Measurements from ENCODE around the gene ZGLP1. TPM values are rescaled to one million over a fixed set of nuclear protein-coding genes. Genes with fewer than 3 reads are reported as not detected.

The ZGLP1 gene
- total and polyA plus RNA-seq, 2 of the 13 experiments (the other 11 are each of a cell fraction or from before 2014, with no cell fraction given) = 2.4 to 3.0 TPM

DNA sequence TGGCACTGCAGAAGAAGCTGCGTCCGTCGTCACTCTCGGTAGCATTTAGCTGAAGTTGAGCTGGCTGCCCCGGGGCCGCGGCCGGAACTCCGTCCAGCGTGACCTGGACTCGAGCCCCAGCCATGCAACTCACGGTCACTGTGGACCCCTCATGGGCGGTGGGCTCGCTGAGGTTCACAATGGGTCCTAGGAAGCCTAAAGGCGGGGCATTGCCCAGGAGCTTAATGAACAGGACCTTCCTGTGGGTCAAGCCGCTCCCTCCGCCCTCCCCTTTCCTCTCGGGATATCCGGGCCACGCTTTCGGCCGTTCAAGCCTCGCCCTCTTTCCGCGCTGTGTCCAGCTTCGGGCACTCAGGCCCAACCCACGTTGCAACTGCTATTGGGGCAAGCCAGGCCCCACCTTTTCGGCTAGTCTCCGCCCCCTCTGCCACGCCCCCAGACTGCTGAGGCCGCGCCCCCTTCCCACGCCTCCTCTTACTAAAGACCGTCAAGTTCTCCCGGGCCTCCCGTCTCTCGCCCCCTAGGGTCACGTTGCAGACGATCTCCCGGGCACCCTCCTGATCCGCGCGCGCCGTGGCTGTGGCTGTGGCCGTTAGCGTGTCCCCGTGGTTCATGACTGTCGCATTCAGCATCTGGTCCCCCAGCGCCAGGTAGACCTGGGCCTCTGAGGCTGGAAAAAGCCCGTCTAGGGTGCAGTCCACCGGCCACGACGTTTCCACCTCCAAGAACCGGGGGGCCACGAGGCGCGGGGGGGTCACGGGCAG is 25.2 kb upstream of the ZGLP1 start (continued):
- TF ChIP-seq, protein P1, sequence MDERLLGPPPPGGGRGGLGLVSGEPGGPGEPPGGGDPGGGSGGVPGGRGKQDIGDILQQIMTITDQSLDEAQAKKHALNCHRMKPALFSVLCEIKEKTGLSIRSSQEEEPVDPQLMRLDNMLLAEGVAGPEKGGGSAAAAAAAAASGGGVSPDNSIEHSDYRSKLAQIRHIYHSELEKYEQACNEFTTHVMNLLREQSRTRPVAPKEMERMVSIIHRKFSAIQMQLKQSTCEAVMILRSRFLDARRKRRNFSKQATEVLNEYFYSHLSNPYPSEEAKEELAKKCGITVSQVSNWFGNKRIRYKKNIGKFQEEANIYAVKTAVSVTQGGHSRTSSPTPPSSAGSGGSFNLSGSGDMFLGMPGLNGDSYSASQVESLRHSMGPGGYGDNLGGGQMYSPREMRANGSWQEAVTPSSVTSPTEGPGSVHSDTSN (CRISPR knock-in tag; IDR thresholded peaks at IDR 0.05) = no peak
- no peak for TF ChIP-seq NFATC3 (CRISPR knock-in tag; IDR thresholded peaks at IDR 0.05)
- 0 out of 2 replicates have a peak, but pooled peaks have one; percentile 32 for TF ChIP-seq HDAC2 (CRISPR knock-in tag; IDR thresholded peaks at IDR 0.05)
- TF ChIP-seq ZNF619 (CRISPR knock-in tag; IDR thresholded peaks at IDR 0.05) = no peak
- no peak for TF ChIP-seq NCOA5 (CRISPR knock-in tag; IDR thresholded peaks at IDR 0.05)
- TF ChIP-seq THAP11 (CRISPR knock-in tag; IDR thresholded peaks at IDR 0.05) = peak; percentile 60; the same call in 1 of the 2 replicates
- TF ChIP-seq, protein P2, sequence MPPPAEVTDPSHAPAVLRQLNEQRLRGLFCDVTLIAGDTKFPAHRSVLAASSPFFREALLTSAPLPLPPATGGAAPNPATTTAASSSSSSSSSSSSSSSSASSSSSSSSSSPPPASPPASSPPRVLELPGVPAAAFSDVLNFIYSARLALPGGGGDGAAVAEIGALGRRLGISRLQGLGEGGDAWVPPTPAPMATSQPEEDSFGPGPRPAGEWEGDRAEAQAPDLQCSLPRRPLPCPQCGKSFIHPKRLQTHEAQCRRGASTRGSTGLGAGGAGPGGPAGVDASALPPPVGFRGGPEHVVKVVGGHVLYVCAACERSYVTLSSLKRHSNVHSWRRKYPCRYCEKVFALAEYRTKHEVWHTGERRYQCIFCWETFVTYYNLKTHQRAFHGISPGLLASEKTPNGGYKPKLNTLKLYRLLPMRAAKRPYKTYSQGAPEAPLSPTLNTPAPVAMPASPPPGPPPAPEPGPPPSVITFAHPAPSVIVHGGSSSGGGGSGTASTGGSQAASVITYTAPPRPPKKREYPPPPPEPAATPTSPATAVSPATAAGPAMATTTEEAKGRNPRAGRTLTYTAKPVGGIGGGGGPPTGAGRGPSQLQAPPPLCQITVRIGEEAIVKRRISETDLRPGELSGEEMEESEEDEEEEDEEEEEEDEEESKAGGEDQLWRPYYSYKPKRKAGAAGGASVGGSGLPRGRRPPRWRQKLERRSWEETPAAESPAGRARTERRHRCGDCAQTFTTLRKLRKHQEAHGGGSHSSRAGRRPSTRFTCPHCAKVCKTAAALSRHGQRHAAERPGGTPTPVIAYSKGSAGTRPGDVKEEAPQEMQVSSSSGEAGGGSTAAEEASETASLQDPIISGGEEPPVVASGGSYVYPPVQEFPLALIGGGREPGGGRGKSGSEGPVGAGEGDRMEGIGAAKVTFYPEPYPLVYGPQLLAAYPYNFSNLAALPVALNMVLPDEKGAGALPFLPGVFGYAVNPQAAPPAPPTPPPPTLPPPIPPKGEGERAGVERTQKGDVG (CRISPR knock-in tag; IDR thresholded peaks at IDR 0.05; ENCODE audit: borderline replicate concordance) = peak; percentile 73
- TF ChIP-seq EEA1 (CRISPR knock-in tag; IDR thresholded peaks at IDR 0.05; ENCODE audit: borderline replicate concordance) = peak; percentile 29; the same call in 1 of the 2 replicates
- no peak for TF ChIP-seq NONO (IDR thresholded peaks at IDR 0.05)
- peak; percentile 52; the same call in 1 of the 2 replicates for TF ChIP-seq NONO (CRISPR knock-in tag; conservative IDR thresholded peaks at IDR 0.05)
- TF ChIP-seq BORCS8-MEF2B (CRISPR knock-in tag; IDR thresholded peaks at IDR 0.05) = peak; percentile 50
- TF ChIP-seq, protein P3, sequence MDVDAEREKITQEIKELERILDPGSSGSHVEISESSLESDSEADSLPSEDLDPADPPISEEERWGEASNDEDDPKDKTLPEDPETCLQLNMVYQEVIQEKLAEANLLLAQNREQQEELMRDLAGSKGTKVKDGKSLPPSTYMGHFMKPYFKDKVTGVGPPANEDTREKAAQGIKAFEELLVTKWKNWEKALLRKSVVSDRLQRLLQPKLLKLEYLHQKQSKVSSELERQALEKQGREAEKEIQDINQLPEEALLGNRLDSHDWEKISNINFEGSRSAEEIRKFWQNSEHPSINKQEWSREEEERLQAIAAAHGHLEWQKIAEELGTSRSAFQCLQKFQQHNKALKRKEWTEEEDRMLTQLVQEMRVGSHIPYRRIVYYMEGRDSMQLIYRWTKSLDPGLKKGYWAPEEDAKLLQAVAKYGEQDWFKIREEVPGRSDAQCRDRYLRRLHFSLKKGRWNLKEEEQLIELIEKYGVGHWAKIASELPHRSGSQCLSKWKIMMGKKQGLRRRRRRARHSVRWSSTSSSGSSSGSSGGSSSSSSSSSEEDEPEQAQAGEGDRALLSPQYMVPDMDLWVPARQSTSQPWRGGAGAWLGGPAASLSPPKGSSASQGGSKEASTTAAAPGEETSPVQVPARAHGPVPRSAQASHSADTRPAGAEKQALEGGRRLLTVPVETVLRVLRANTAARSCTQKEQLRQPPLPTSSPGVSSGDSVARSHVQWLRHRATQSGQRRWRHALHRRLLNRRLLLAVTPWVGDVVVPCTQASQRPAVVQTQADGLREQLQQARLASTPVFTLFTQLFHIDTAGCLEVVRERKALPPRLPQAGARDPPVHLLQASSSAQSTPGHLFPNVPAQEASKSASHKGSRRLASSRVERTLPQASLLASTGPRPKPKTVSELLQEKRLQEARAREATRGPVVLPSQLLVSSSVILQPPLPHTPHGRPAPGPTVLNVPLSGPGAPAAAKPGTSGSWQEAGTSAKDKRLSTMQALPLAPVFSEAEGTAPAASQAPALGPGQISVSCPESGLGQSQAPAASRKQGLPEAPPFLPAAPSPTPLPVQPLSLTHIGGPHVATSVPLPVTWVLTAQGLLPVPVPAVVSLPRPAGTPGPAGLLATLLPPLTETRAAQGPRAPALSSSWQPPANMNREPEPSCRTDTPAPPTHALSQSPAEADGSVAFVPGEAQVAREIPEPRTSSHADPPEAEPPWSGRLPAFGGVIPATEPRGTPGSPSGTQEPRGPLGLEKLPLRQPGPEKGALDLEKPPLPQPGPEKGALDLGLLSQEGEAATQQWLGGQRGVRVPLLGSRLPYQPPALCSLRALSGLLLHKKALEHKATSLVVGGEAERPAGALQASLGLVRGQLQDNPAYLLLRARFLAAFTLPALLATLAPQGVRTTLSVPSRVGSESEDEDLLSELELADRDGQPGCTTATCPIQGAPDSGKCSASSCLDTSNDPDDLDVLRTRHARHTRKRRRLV (CRISPR knock-in tag; IDR thresholded peaks at IDR 0.05) = peak; percentile 75; the same call in 1 of the 2 replicates
- TF ChIP-seq PAX8 (CRISPR knock-in tag; IDR thresholded peaks at IDR 0.05; ENCODE audit: borderline replicate concordance) = no peak
- TF ChIP-seq ZFP90 (CRISPR knock-in tag; IDR thresholded peaks at IDR 0.05; ENCODE audit: borderline replicate concordance) = peak; percentile 61; the same call in 1 of the 2 replicates
- TF ChIP-seq, protein P4, sequence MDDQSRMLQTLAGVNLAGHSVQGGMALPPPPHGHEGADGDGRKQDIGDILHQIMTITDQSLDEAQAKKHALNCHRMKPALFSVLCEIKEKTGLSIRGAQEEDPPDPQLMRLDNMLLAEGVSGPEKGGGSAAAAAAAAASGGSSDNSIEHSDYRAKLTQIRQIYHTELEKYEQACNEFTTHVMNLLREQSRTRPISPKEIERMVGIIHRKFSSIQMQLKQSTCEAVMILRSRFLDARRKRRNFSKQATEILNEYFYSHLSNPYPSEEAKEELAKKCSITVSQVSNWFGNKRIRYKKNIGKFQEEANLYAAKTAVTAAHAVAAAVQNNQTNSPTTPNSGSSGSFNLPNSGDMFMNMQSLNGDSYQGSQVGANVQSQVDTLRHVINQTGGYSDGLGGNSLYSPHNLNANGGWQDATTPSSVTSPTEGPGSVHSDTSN (CRISPR knock-in tag; IDR thresholded peaks at IDR 0.05; ENCODE audit: borderline replicate concordance) = no peak
- TF ChIP-seq, protein P5, sequence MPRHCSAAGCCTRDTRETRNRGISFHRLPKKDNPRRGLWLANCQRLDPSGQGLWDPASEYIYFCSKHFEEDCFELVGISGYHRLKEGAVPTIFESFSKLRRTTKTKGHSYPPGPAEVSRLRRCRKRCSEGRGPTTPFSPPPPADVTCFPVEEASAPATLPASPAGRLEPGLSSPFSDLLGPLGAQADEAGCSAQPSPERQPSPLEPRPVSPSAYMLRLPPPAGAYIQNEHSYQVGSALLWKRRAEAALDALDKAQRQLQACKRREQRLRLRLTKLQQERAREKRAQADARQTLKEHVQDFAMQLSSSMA (CRISPR knock-in tag; IDR thresholded peaks at IDR 0.05) = peak; percentile 91
- no peak for TF ChIP-seq ZNF256 (CRISPR knock-in tag; conservative IDR thresholded peaks at IDR 0.05)
- no peak for TF ChIP-seq PHF5A (CRISPR knock-in tag; IDR thresholded peaks at IDR 0.05; ENCODE audit: low read depth, unreplicated experiment)

All from HepG2 (cell line).